NCI-H2227 (cell line): ENCODE data around the gene PRORP.
"Not testable (repeated sequence)": the region's sequence is repeated elsewhere in the genome, so short reads cannot be mapped to it uniquely, and the experiment has no call there.

Experiments
- DNase-seq: peaks from one replicate; lab custom pipeline; 2025; ENCODE audit not compliant: unreplicated experiment; lab: John Stamatoyannopoulos, UW

Gene PRORP

GRCh38 chr14:35134329-35135123 is 12.2 kb downstream of the PRORP start:
- no peak for DNase-seq

GRCh38 chr14:35138585-35138984 is 16.2 kb downstream of the PRORP start:
- no peak for DNase-seq

DNA sequence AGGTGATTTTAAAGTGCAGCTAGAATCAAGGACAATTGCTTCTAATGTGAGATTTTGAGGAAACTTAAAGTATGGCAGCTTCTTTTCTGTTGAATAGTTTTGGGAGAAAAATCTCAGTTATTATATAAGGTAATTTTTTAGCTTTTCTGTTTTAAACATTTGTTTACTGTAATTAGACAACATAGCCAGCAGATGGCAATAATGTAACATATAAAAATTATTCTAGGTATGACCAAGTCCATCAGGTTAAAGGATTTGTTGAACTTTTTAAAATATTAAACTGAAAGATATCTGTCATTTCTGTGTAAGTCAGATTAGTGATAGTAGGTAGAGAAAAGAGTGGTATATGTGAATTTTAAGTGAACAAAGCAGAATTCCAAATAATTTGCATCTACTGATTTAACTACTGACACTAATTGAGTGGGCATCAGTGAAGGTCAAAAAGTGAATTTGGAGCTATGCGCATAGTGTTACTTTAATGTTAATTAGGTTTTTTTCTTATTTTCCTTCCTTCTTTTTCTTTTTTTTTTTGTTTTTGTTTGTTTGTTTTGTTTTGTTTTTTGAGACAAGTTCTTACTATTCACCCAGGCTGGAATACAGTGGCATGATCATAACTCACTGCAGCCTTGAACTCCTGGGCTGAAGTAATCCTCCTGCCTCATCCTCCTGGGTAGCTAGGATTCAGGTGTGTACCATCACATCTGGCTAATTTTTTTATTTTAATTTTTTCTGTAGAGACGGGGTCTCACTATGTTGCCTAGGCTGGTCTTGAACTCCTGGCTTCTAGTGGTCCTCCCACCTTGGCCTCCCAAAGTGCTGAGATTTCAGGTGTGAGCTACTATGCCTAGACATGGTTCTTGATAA is 18.6 kb downstream of the PRORP start:
- DNase-seq = peak; percentile 45

DNA sequence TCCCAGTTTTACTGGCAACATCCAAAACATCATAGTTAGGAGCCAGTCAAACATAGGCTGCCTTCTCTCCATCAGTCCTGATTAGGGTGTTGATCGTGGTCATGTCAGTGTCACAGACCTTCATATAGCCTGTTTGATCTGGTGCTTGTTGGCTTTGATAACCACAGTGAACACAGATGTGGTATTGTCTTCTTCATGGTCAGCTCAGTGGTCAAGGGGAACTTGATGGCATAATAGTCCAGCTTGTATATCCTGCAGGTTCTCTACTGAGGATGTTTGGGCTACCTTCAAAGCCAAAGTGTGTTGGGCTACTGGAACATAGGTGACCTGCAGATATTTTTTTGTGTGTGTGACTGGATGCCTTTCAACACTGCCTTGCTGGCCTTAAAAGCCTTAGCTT is 21.7 kb downstream of the PRORP start:
- DNase-seq = no peak

- no peak for DNase-seq
These were observed 24.4 kb downstream of the PRORP start for GRCh38 chr14:35146711-35147149.

DNA sequence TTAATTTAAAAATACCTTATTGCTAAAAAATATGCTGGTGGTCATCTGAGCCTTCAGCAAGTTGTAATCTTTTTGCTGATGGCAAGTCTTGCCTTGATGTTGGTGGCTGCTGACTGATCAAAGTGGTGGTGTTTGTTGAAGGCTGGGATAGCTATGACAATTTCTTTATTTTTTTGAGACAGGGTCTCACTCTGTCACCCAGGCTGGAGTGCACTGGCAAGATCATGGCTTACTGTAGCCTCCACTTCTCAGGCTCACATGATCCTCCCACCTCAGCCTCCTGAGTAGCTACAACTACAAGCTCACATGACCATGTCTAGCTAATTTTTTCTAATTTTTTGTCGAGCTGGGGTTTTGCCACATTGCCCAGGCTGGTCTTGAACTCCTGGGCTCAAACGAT is 24.8 kb downstream of the PRORP start:
- DNase-seq = no peak

GRCh38 chr14:35147711-35148110 is 25.4 kb downstream of the PRORP start:
- no peak for DNase-seq

DNA sequence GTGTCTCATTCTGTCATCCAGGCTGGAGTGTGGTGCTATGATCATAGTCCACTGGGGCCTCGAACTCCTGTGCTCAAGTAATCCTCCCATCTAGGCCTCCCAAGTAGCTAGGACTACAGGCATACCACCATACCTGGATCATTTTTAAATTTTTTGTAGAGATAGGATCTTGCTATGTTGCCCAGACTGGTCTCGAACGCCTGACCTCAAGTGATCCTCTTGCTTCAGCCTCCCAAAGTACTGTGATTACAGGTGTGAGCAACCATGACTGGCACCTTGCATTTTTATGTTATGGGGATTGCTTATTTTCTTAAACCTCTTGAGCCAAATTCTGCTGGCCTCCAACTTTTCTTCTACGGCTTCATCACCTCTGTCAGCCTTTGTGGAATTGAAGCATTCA is 26.9 kb downstream of the PRORP start:
- DNase-seq = no peak

- DNase-seq = not testable (repeated sequence)
These were observed 30.2 kb downstream of the PRORP start for GRCh38 chr14:35152531-35152930.

GRCh38 chr14:35154016-35154415 is 31.7 kb downstream of the PRORP start:
- no peak for DNase-seq

GRCh38 chr14:35155962-35156361 is 33.6 kb downstream of the PRORP start:
- no peak for DNase-seq

GRCh38 chr14:35158491-35158890 is 36.1 kb downstream of the PRORP start:
- DNase-seq = no peak

DNA sequence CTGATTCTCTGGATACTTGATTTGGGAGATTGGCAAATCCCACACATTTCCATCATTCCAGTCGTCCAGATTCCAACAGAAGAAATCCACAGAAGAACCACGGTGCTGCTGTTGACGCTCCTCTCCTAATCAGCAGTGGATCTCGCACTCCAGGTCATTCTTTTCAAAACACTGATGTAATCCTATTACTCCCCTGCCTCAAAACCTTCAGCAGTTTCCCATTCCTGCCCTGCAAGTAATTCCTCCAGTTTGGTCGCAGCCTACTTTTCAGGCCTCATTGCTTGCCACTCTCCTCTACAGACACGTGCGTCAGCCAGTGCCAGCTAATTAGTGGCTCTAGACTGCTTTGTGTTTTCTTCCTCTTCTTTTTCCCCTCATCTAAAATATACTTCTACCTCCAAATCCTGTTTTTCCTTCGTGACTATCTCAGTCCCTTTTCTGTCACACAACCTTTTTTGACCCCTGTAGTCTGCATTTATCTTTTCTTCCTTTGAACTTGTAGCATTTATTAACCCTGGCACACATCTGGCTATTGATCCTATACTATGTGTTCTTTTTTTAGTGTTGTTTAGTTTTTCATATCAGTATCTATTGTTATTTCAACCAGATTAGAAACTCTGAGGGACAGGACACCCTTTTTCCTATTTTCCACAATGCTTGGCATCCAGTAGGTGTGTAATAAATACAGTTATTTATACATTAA is 36.8 kb downstream of the PRORP start:
- no peak for DNase-seq

GRCh38 chr14:35159742-35160409 is 37.5 kb downstream of the PRORP start:
- no peak for DNase-seq

- no peak for DNase-seq
These were observed 38.9 kb downstream of the PRORP start for GRCh38 chr14:35161231-35161630.

DNA sequence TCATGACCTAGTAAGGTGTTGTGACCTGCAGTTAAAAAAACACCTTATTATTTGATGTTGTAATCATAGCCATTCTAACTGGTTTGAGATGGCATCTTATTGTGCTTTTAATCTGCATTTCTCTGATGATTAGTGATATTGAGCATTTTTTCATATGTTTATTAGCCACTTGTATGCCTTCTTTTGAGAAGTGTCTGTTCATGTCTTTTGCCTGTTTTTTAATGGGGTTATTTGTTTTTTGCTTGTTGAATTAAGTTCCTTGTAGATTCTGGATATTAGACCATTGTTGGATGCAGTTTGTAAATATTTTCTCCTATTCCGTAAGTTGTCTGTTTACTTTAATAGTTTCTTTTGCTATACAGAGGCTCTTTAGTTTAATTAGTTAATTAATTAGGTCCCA is 41.0 kb downstream of the PRORP start:
- no peak for DNase-seq

DNA sequence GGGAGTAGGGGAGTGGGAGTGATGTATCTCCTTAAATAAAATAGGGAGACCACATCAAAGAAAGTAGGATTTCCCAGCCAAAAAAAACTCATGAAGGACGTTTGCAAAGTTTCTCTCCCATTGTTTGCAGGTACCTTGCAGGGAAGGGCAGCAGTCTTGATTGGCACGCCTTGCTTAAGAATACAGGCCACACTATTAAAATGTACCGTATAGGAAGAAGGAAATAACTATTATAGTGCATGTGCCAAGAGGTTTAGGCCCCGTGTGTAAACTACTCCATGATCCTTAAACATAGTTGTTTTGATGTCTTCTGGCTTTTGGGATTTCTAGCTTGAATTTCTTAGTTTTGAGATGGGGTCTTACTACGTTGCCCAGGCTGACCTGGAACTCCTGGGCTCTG is 42.5 kb downstream of the PRORP start:
- no peak for DNase-seq

- DNase-seq = no peak
These were observed 45.1 kb downstream of the PRORP start for GRCh38 chr14:35167496-35167895.
